K562 (cell line): ENCODE results near the gene METTL25B. TPM values are rescaled to one million over a fixed set of nuclear protein-coding genes. Genes with fewer than 3 reads are reported as not detected.

ENCODE experiments used
- ATAC-seq: fragments of 200-7000 bp; cut with Tn5 transposase; 3 replicates; pipeline ENCODE4 v1.9.1; 2020; ENCODE audit warnings: moderate library complexity
- BruUV-seq: library from RNA; stranded (reverse); fragments of 400-500 nt; replicated peaks from 2 replicates; lab custom pipeline; 2021; lab: Mats Ljungman, UMichigan
- CTCF ChIA-PET: fragments of 300-600 bp; formaldehyde crosslinking; extraction: SDS; loops from one replicate; lab custom pipeline; 2021; ENCODE audit warnings: low intra/inter-chr PET ratio; lab: Yijun Ruan, JAX
- POLR2A ChIA-PET: fragments of 300-600, 350-650 bp; sonication (Branson Sonifier 250); formaldehyde crosslinking; extraction: SDS; loops from one replicate; lab custom pipeline; 2021; ENCODE audit warnings: antibody characterized with exemption, inconsistent platforms; lab: Yijun Ruan, JAX
- DNase-seq, 4 experiments: peaks; one replicate each; pipeline versions ENCODE4 v3.0.0 to v3.0.0-alpha.2; 2011 to 2018; ENCODE audit warnings: low spot score in 3 of 4, mixed read lengths in 3 of 4; ENCODE audit errors: extremely low read depth in 1 of 4
- FAIRE-seq: peaks from 2 replicates; lab custom pipeline; 2011; peaks lifted over from hg19 to GRCh38; lab: Jason Lieb, UNC
- H2AFZ ChIP-seq: 2 replicates; pipeline ENCODE4 v1.6.0; 2011; ENCODE audit warnings: low read depth, low read length, control low read depth, inconsistent platforms
- H3K27ac ChIP-seq: fragments of 200-600 bp; 3 replicates; pipeline ENCODE4 v1.8.0; 2011; ENCODE audit warnings: low read depth, mild to moderate bottlenecking, control low read depth, inconsistent platforms, low read length, moderate library complexity, mixed read lengths; ENCODE audit errors: extremely low read depth
- H3K27me3 ChIP-seq, 2 experiments: fragments of 300-600 bp in 1 of 2; 2 replicates in 1 of 2; 3 replicates in 1 of 2; pipeline versions ENCODE4 v1.6.0 to v1.8.0; 2011; ENCODE audit warnings: inconsistent platforms in 2 of 2, low read length in 2 of 2, mild to moderate bottlenecking in 1 of 2, mixed read lengths in 1 of 2, moderate library complexity in 1 of 2; ENCODE audit not compliant: control insufficient read depth in 2 of 2, insufficient read depth in 2 of 2
- H3K36me3 ChIP-seq: fragments of 300-600 bp; 3 replicates; pipeline ENCODE4 v1.8.0; 2011; ENCODE audit warnings: mild to moderate bottlenecking, low read length, inconsistent platforms; ENCODE audit not compliant: control insufficient read depth, insufficient read depth
- H3K4me1 ChIP-seq, 2 experiments: fragments of 200-600 bp in 1 of 2; replicated peaks in 1 of 2; 2 replicates in 1 of 2; 3 replicates in 1 of 2; pipeline versions ENCODE4 v1.5.1 to v1.8.0; 2011; ENCODE audit warnings: inconsistent platforms in 2 of 2, low read length in 2 of 2, mild to moderate bottlenecking in 1 of 2, mixed read lengths in 1 of 2, moderate library complexity in 1 of 2; ENCODE audit not compliant: control insufficient read depth in 2 of 2, insufficient read depth in 2 of 2
- H3K4me2 ChIP-seq: 2 replicates; pipeline ENCODE4 v1.6.1; 2011; ENCODE audit warnings: low read length, control low read depth, inconsistent platforms, mixed read lengths; ENCODE audit not compliant: insufficient read depth
- H3K4me3 ChIP-seq: fragments of 200-600 bp; sonication (generic), shearing (Covaris generic); 2 replicates; pipeline ENCODE4 v1.5.1; 2016; ENCODE audit warnings: control low read depth, inconsistent platforms
- H3K79me2 ChIP-seq: fragments of 200-600 bp; 3 replicates; pipeline ENCODE4 v1.8.0; 2011; ENCODE audit warnings: low read length, inconsistent platforms; ENCODE audit not compliant: control insufficient read depth, insufficient read depth
- H3K9ac ChIP-seq, 2 experiments: 2 replicates each; pipeline versions ENCODE4 v1.6.0 to v1.6.1; 2011; ENCODE audit warnings: low read depth in 2 of 2, low read length in 2 of 2, control low read depth in 1 of 2, inconsistent platforms in 1 of 2, mild to moderate bottlenecking in 1 of 2, mixed read lengths in 1 of 2; ENCODE audit not compliant: insufficient read depth in 1 of 2
- H3K9me1 ChIP-seq: one replicate; pipeline ENCODE4 v1.6.0; 2011; ENCODE audit warnings: inconsistent platforms, mild to moderate bottlenecking, low read length, moderate library complexity; ENCODE audit not compliant: control insufficient read depth, insufficient read depth
- H3K9me3 ChIP-seq: replicated peaks from 2 replicates; pipeline ENCODE4 v1.5.1; 2011; ENCODE audit warnings: low read depth, low read length, inconsistent platforms; ENCODE audit not compliant: control insufficient read depth, insufficient read depth
- H4K20me1 ChIP-seq: replicated peaks from 2 replicates; pipeline ENCODE4 v1.6.1; 2011; ENCODE audit warnings: low read length, inconsistent platforms, mixed read lengths; ENCODE audit not compliant: control insufficient read depth, insufficient read depth
- ATF7 ChIP-seq: fragments of 450-650 bp; IDR thresholded peaks from 2 replicates; pipeline ENCODE4 v1.7.1; 2014; ENCODE audit warnings: mild to moderate bottlenecking, moderate library complexity
- HNRNPK ChIP-seq: fragments of 200-400 bp; formaldehyde crosslinking; IDR thresholded peaks from one replicate; pipeline ENCODE4 v1.6.1; 2018; ENCODE audit warnings: mild to moderate bottlenecking, low read depth, low read length; ENCODE audit not compliant: poor library complexity, severe bottlenecking
- KAT7 ChIP-seq: sonication (generic); formaldehyde crosslinking; IDR thresholded peaks from 2 replicates; pipeline ENCODE4 v1.8.0; 2022; ENCODE audit warnings: missing genetic modification reagents, mild to moderate bottlenecking, borderline replicate concordance
- NFIC ChIP-seq: fragments of 450-650 bp; IDR thresholded peaks from 2 replicates; pipeline ENCODE4 v1.6.1; 2017; ENCODE audit warnings: mild to moderate bottlenecking, inconsistent platforms
- RBBP5 ChIP-seq: fragments of 200-600 bp; sonication (generic); IDR thresholded peaks from 2 replicates; pipeline ENCODE4 v1.6.1; 2012; ENCODE audit warnings: borderline replicate concordance, mild to moderate bottlenecking, low read length, control low read depth, inconsistent platforms; ENCODE audit not compliant: insufficient read depth, poor library complexity, severe bottlenecking
- RBM39 ChIP-seq: fragments of 200-400 bp; formaldehyde crosslinking; optimal IDR thresholded peaks from 2 replicates; pipeline ENCODE3; 2018; ENCODE audit warnings: low read depth, low read length
- XRCC4 ChIP-seq: IDR thresholded peaks from one replicate; pipeline ENCODE4 v1.6.1; 2011; ENCODE audit not compliant: insufficient read depth, insufficient read length; ENCODE audit errors: extremely low read depth
- WGBS: fragments of 100-300 bp; shearing (Covaris generic); methylation state at CpG from one replicate; pipeline ENCODE4 v1.1.6; 2016; ENCODE audit warnings: low coverage, mixed read lengths; ENCODE audit not compliant: insufficient coverage; ENCODE audit errors: missing lambda C conversion rate; 5-methylcytosine and 5-hydroxymethylcytosine counted together
- in situ Hi-C: fragments of 300-500 bp; cut with MboI; formaldehyde crosslinking; loops from 4 replicates; pipeline ENCODE4 v1.15.0; 2018; ENCODE audit warnings: inconsistent platforms, mixed read lengths
- intact Hi-C: fragments of 100-400 bp; cut with micrococcal nuclease; formaldehyde crosslinking; loops from 2 replicates; pipeline ENCODE4 v1.14.2; 2022
- polyA plus RNA-seq, 8 experiments: library from polyadenylated mRNA; depleted of rRNA in 4 of 8; stranded (reverse) in 5 of 8; unstranded in 3 of 8; fragments of >200 nt; fragmentation: Nextera tagmentation in 2 of 8; fragmentation: Illumina TruSeq in 1 of 8; extraction: Ambion mirVana in 2 of 8; extraction: Trizol in 1 of 8; gene quantifications; 2 replicates each; pipeline versions ENCODE4 v1.2.1 to v1.2.3, GENCODE V29; 2011 to 2014; ENCODE audit warnings: inconsistent platforms in 1 of 8, missing spikeins in 1 of 8
- total RNA-seq, 7 experiments: library from RNA; depleted of rRNA in 6 of 7; stranded (reverse); fragments of >200 nt in 6 of 7; fragmentation: Illumina TruSeq in 2 of 7; extraction: Trizol in 2 of 7; gene quantifications; 2 replicates each; pipeline versions ENCODE4 v1.2.1 to v1.2.3, GENCODE V29; 2011 to 2021; ENCODE audit warnings: low replicate concordance in 1 of 7
- TF ChIP-seq, protein P1 (sequence below): fragments of 450-650 bp; IDR thresholded peaks from 2 replicates; pipeline ENCODE4 v1.6.1; 2017; ENCODE audit warnings: antibody characterized with exemption, mild to moderate bottlenecking
- TF ChIP-seq, protein P2 (sequence below): sonication (generic); formaldehyde crosslinking; IDR thresholded peaks from 2 replicates; pipeline ENCODE4 v1.8.1; 2023; ENCODE audit warnings: missing genetic modification reagents, mild to moderate bottlenecking, borderline replicate concordance
- TF ChIP-seq, protein P3 (sequence below): fragments of 250-450 bp; sonication (Bioruptor Pico); IDR thresholded peaks from 2 replicates; pipeline ENCODE4 v1.4.0; 2020; ENCODE audit warnings: borderline replicate concordance

METTL25B gene
- total and polyA plus RNA-seq, 9 of the 15 experiments (the other 6 are each of a cell fraction or from before 2014, with no cell fraction given), result 7.7 to 48.3 (median 33.1) TPM

DNA sequence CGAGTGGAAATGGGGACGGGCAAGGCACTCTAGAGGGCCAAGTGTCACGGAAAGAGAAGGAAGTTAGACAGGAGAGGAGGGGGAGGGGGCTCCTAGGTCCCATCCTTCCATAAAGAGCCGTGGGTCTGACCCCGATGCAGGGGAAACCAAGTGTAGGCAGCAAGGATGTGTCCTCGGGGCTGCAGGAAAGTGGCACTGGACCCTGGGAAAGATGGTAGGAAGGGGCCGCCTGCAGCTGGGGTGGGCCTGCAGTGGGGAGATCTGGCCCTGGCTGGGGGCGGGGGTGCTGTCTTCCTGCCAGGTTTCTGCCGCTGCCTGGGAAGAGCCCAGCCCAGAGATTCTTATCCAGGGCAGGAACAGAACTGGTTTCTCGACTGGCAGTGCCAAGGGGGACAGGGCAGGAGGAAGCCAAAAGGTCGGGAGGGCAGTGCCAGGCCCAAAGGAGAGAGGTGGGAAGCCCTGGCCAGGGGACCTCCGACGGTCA is 35.8 kb upstream of the METTL25B start:
- peak overlapping the region; percentile 28 for H3K4me3 ChIP-seq
- ChIA-PET CTCF (interaction anchor here (1.1 to 6.6 kb wide), 2 partner anchors 13 to 34 kb away, joined by 4 to 143 read pairs; partner anchors contain the start of genes CRABP2, ISG20L2 and METTL25B), POLR2A (interaction anchor here (0.6 to 5.9 kb wide), 9 partner anchors 8 to 165 kb away, joined by 3 to 60 read pairs (median 3); partner anchors contain the start of genes ISG20L2, METTL25B, MRPL24 and NES)
- 14% methylated on average over 9 of the region's 13 CpGs for WGBS
- H3K9me3 ChIP-seq, result no peaks in the 10 kb centered on the region
- no peaks in the 10 kb centered on the region for H3K27me3 ChIP-seq
- H3K79me2 ChIP-seq, result 0 out of 3 replicates have a peak, but pooled peaks cover 3% of the 10 kb centered on the region
- FAIRE-seq (no peak), DNase-seq (peak in 2 of 4 experiments; percentile 39 to 50), ATAC-seq (no peak)
- intact Hi-C loops, result no loop called here
- no peaks in the 10 kb centered on the region for H3K36me3 ChIP-seq
- peaks cover 49 to 62% of the 10 kb centered on the region in 2 experiments for H3K4me1 ChIP-seq
- BruUV-seq, result no TSS peak
- H3K9ac ChIP-seq, result peak overlapping the region; percentile 49 to 92; a peak in 3 of 4 replicates
- peak overlapping the region; percentile 92 for H2AFZ ChIP-seq
- H3K9me1 ChIP-seq, result no peaks in the 10 kb centered on the region
- peak overlapping the region; percentile 72 for H3K4me2 ChIP-seq
- no peaks in the 10 kb centered on the region for H4K20me1 ChIP-seq
- H3K27ac ChIP-seq, result peak overlapping the region; percentile 91; the same call in 2 of the 3 replicates
- in situ Hi-C loops, result no loop called here
- TF ChIP-seq, protein P1, sequence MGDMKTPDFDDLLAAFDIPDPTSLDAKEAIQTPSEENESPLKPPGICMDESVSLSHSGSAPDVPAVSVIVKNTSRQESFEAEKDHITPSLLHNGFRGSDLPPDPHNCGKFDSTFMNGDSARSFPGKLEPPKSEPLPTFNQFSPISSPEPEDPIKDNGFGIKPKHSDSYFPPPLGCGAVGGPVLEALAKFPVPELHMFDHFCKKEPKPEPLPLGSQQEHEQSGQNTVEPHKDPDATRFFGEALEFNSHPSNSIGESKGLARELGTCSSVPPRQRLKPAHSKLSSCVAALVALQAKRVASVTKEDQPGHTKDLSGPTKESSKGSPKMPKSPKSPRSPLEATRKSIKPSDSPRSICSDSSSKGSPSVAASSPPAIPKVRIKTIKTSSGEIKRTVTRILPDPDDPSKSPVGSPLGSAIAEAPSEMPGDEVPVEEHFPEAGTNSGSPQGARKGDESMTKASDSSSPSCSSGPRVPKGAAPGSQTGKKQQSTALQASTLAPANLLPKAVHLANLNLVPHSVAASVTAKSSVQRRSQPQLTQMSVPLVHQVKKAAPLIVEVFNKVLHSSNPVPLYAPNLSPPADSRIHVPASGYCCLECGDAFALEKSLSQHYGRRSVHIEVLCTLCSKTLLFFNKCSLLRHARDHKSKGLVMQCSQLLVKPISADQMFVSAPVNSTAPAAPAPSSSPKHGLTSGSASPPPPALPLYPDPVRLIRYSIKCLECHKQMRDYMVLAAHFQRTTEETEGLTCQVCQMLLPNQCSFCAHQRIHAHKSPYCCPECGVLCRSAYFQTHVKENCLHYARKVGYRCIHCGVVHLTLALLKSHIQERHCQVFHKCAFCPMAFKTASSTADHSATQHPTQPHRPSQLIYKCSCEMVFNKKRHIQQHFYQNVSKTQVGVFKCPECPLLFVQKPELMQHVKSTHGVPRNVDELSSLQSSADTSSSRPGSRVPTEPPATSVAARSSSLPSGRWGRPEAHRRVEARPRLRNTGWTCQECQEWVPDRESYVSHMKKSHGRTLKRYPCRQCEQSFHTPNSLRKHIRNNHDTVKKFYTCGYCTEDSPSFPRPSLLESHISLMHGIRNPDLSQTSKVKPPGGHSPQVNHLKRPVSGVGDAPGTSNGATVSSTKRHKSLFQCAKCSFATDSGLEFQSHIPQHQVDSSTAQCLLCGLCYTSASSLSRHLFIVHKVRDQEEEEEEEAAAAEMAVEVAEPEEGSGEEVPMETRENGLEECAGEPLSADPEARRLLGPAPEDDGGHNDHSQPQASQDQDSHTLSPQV, result 0 out of 2 replicates have a peak, but pooled peaks have one; percentile 62
- no peak for TF ChIP-seq HNRNPK
- TF ChIP-seq, protein P2, sequence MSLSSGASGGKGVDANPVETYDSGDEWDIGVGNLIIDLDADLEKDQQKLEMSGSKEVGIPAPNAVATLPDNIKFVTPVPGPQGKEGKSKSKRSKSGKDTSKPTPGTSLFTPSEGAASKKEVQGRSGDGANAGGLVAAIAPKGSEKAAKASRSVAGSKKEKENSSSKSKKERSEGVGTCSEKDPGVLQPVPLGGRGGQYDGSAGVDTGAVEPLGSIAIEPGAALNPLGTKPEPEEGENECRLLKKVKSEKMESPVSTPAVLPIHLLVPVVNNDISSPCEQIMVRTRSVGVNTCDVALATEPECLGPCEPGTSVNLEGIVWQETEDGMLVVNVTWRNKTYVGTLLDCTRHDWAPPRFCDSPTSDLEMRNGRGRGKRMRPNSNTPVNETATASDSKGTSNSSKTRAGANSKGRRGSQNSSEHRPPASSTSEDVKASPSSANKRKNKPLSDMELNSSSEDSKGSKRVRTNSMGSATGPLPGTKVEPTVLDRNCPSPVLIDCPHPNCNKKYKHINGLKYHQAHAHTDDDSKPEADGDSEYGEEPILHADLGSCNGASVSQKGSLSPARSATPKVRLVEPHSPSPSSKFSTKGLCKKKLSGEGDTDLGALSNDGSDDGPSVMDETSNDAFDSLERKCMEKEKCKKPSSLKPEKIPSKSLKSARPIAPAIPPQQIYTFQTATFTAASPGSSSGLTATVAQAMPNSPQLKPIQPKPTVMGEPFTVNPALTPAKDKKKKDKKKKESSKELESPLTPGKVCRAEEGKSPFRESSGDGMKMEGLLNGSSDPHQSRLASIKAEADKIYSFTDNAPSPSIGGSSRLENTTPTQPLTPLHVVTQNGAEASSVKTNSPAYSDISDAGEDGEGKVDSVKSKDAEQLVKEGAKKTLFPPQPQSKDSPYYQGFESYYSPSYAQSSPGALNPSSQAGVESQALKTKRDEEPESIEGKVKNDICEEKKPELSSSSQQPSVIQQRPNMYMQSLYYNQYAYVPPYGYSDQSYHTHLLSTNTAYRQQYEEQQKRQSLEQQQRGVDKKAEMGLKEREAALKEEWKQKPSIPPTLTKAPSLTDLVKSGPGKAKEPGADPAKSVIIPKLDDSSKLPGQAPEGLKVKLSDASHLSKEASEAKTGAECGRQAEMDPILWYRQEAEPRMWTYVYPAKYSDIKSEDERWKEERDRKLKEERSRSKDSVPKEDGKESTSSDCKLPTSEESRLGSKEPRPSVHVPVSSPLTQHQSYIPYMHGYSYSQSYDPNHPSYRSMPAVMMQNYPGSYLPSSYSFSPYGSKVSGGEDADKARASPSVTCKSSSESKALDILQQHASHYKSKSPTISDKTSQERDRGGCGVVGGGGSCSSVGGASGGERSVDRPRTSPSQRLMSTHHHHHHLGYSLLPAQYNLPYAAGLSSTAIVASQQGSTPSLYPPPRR (CRISPR knock-in tag), result no peak
- TF ChIP-seq RBBP5, result peak; percentile 6
- no peak for TF ChIP-seq ATF7
- TF ChIP-seq, protein P3, sequence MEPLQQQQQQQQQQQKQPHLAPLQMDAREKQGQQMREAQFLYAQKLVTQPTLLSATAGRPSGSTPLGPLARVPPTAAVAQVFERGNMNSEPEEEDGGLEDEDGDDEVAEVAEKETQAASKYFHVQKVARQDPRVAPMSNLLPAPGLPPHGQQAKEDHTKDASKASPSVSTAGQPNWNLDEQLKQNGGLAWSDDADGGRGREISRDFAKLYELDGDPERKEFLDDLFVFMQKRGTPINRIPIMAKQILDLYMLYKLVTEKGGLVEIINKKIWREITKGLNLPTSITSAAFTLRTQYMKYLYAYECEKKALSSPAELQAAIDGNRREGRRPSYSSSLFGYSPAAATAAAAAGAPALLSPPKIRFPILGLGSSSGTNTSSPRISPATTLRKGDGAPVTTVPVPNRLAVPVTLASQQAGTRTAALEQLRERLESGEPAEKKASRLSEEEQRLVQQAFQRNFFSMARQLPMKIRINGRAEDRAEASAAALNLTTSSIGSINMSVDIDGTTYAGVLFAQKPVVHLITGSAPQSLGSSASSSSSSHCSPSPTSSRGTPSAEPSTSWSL, result no peak
- no peak for TF ChIP-seq RBM39
- peak; percentile 15; the same call in 1 of the 2 replicates for TF ChIP-seq NFIC
- TF ChIP-seq XRCC4, result no peak
- TF ChIP-seq KAT7 (CRISPR knock-in tag), result 0 out of 2 replicates have a peak, but pooled peaks have one; percentile 68
